Endodermal cell (in vitro differentiated cells): Measurements from ENCODE around the gene SIMC1. TPM values are rescaled to one million over a fixed set of nuclear protein-coding genes. Genes with fewer than 3 reads are reported as not detected.
A peak's percentile ranks its signal among the peaks of the same experiment; 100 is the strongest.

ENCODE experiments used
- DNase-seq: peaks from one replicate; pipeline ENCODE4 v3.0.0-alpha.2; 2017
- H3K27ac ChIP-seq: 2 replicates; pipeline ENCODE4 v1.5.1; 2013; ENCODE audit warnings: mild to moderate bottlenecking, low read depth, low read length, moderate library complexity
- H3K27me3 ChIP-seq: 2 replicates; pipeline ENCODE4 v1.6.1; 2013; ENCODE audit warnings: mild to moderate bottlenecking, low read length, moderate library complexity; ENCODE audit not compliant: insufficient read depth, control insufficient read depth, poor library complexity, severe bottlenecking
- H3K36me3 ChIP-seq: 2 replicates; pipeline ENCODE4 v1.7.0; 2013; ENCODE audit warnings: mild to moderate bottlenecking, low read length, moderate library complexity; ENCODE audit not compliant: control insufficient read depth, insufficient read depth
- H3K4me1 ChIP-seq: one replicate; pipeline ENCODE4 v1.7.0; 2013; ENCODE audit warnings: low read length; ENCODE audit not compliant: control insufficient read depth, insufficient read depth
- H3K4me3 ChIP-seq: 2 replicates; pipeline ENCODE4 v1.5.1; 2013; ENCODE audit warnings: mild to moderate bottlenecking, low read length, moderate library complexity
- H3K9ac ChIP-seq: 2 replicates; pipeline ENCODE4 v1.6.1; 2013; ENCODE audit warnings: mild to moderate bottlenecking, low read length, moderate library complexity; ENCODE audit not compliant: poor library complexity, severe bottlenecking; ENCODE audit errors: extremely low read depth
- H3K9me3 ChIP-seq: 2 replicates; pipeline ENCODE4 v1.6.1; 2013; ENCODE audit warnings: mild to moderate bottlenecking, low read length, moderate library complexity; ENCODE audit not compliant: control insufficient read depth
- H3K27ac Mint-ChIP-seq: 2 replicates; pipeline ENCODE4 v1.8.0; 2020; ENCODE audit warnings: mixed read lengths
- H3K27me3 Mint-ChIP-seq: 2 replicates; pipeline ENCODE4 v1.8.0; 2021; ENCODE audit warnings: mild to moderate bottlenecking, mixed read lengths; ENCODE audit not compliant: insufficient read depth
- H3K36me3 Mint-ChIP-seq: 2 replicates; pipeline ENCODE4 v1.8.0; 2020; ENCODE audit warnings: low read depth, mixed read lengths
- H3K4me1 Mint-ChIP-seq: 2 replicates; pipeline ENCODE4 v1.8.0; 2020; ENCODE audit warnings: mixed read lengths
- H3K4me3 Mint-ChIP-seq: 2 replicates; pipeline ENCODE4 v1.8.0; 2020; ENCODE audit warnings: mild to moderate bottlenecking, moderate library complexity, mixed read lengths
- H3K9me3 Mint-ChIP-seq: 2 replicates; pipeline ENCODE4 v1.8.0; 2020; ENCODE audit warnings: mild to moderate bottlenecking, mixed read lengths
- WGBS, 2 experiments: methylation state at CpG; one replicate each; pipeline versions ENCODE4 v1.1.5 to v1.1.7; 2013; ENCODE audit warnings: missing lambda C conversion rate in 2 of 2, mixed read lengths in 1 of 2; ENCODE audit not compliant: insufficient coverage in 1 of 2, insufficient read length in 1 of 2; 5-methylcytosine and 5-hydroxymethylcytosine counted together
- total RNA-seq, 2 donors: library from RNA; stranded (reverse); fragmentation: NEBNext Ultra II Directional in 1 of 2; extraction: Animal tissue kit (Norgen Biotek cat#: 25700) in 1 of 2; gene quantifications; 2 replicates in 1 of 2; 3 replicates in 1 of 2; pipeline ENCODE4 v1.2.1, GENCODE V29; 2021
- TF ChIP-seq, protein P1 (sequence below): fragments of 200-600 bp; sonication (generic); conservative IDR thresholded peaks from 2 replicates; pipeline ENCODE4 v1.5.0; 2021; ENCODE audit warnings: antibody characterized with exemption, mild to moderate bottlenecking

The SIMC1 gene
- total RNA-seq, 2 donors from 2014 or later = 23.5 to 35.8 TPM

DNA sequence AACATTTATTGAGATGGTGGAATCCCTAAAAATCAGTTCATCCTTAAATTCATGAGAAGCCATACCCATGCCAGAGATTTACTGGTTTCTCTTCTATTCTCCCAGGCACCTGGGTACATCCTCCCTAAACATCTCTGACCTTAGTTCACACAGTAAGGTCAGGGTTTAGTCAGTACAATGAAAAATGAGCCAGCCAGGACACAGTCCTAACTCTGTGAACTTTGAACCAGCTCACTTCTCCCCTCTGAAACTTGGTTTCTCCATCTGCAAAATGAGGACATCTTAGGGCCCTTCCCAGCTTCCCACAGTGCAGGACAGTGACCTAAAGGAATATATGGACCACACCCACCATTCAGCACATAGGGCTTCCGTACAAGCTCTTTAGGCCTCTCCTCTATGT lies 148.3 kb downstream of the SIMC1 start:
- Mint-ChIP-seq H3K4me3 (peak overlapping the region; percentile 87), H3K9me3 (no peaks in the 10 kb centered on the region), H3K27me3 (no peaks in the 10 kb centered on the region), H3K27ac (no peak overlapping the region), H3K36me3 (peaks cover 36% of the 10 kb centered on the region), H3K4me1 (peaks cover 12% of the 10 kb centered on the region)
- peaks cover 61% of the 10 kb centered on the region for H3K36me3 ChIP-seq
- H3K4me1 ChIP-seq = peaks cover 6% of the 10 kb centered on the region
- H3K4me3 ChIP-seq = no peak overlapping the region
- no peak overlapping the region for H3K9ac ChIP-seq
- H3K27ac ChIP-seq = no peak overlapping the region
- DNase-seq = no peak
- H3K27me3 ChIP-seq = no peaks in the 10 kb centered on the region
- H3K9me3 ChIP-seq = no peaks in the 10 kb centered on the region
- TF ChIP-seq, protein P1, sequence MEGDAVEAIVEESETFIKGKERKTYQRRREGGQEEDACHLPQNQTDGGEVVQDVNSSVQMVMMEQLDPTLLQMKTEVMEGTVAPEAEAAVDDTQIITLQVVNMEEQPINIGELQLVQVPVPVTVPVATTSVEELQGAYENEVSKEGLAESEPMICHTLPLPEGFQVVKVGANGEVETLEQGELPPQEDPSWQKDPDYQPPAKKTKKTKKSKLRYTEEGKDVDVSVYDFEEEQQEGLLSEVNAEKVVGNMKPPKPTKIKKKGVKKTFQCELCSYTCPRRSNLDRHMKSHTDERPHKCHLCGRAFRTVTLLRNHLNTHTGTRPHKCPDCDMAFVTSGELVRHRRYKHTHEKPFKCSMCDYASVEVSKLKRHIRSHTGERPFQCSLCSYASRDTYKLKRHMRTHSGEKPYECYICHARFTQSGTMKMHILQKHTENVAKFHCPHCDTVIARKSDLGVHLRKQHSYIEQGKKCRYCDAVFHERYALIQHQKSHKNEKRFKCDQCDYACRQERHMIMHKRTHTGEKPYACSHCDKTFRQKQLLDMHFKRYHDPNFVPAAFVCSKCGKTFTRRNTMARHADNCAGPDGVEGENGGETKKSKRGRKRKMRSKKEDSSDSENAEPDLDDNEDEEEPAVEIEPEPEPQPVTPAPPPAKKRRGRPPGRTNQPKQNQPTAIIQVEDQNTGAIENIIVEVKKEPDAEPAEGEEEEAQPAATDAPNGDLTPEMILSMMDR = no peak
- 91% methylated on average over 1 of the region's 1 CpG; no CpG with 5 or more reads in 1 of the 2 experiments for WGBS, 2 experiments

DNA sequence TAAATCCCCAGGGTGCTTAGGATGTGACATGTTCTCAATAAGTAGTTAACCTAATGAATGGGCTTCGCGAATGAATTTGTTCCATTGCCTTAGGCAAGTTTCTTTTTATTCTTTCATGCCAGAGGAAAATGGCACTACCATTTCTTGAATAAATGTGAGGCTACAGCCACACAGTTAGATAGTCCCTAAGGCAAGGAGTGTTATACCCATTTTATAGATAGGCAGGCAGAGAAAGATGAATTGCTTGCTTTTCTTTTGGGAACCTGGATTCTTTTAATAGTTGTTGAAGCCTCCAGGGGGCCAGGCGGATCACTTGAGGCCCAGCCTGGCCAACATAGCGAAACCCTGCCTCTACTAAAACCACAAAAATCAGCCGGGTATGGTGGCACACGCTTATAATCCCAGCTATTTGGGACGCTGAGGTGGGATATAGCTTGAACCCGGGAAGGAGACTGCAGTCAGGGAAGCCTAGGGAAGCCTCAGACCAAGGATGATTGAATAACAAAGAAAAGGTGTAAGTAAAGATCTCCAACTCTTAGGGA lies 149.2 kb downstream of the SIMC1 start:
- no peaks in the 10 kb centered on the region for H3K27me3 ChIP-seq
- Mint-ChIP-seq H3K27me3 (no peaks in the 10 kb centered on the region), H3K36me3 (peaks cover 34% of the 10 kb centered on the region), H3K4me1 (peaks cover 12% of the 10 kb centered on the region), H3K27ac (peak overlapping the region; percentile 100), H3K4me3 (peak overlapping the region; percentile 87), H3K9me3 (no peaks in the 10 kb centered on the region)
- peak overlapping the region; percentile 91 for H3K9ac ChIP-seq
- DNase-seq = no peak
- peak overlapping the region; percentile 99 for H3K4me3 ChIP-seq
- TF ChIP-seq, protein P1 = no peak
- no peak overlapping the region for H3K27ac ChIP-seq
- peaks cover 6% of the 10 kb centered on the region for H3K4me1 ChIP-seq
- WGBS, 2 experiments = 32 to 41% methylated on average over 8 of the region's 8 CpGs
- no peaks in the 10 kb centered on the region for H3K9me3 ChIP-seq
- H3K36me3 ChIP-seq = peaks cover 61% of the 10 kb centered on the region

DNA sequence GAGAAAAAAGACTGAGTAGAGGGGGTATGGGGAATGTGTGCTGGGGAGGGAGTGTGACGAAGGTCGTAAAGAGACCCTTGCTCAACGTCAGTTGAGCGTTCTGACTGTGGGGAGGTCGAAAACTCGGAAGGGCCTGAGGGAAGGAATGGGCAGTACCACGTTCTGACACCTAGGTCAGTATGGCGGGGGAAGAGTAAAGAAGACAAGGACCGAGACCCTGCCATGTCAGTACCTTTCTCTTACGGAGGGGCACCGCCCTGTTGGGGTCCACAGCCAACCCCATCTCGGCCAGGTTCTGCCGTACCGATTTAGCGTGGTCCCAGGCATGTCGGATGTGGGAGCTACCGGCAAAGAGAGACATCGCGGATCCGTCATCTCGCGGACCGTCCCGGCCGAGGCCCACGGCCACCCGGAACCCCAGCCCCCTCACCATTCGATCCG lies 149.8 kb downstream of the SIMC1 start:
- 0 to 1% methylated on average over 24 to 29 of the region's 29 CpGs for WGBS, 2 experiments
- H3K4me1 ChIP-seq = peaks cover 6% of the 10 kb centered on the region
- peak overlapping the region; percentile 99 for H3K4me3 ChIP-seq
- H3K27ac ChIP-seq = no peak overlapping the region
- no peaks in the 10 kb centered on the region for H3K27me3 ChIP-seq
- Mint-ChIP-seq H3K36me3 (peaks cover 32% of the 10 kb centered on the region), H3K27me3 (no peaks in the 10 kb centered on the region), H3K4me3 (peak overlapping the region; percentile 87), H3K27ac (peak overlapping the region; percentile 100), H3K4me1 (peaks cover 12% of the 10 kb centered on the region), H3K9me3 (no peaks in the 10 kb centered on the region)
- peaks cover 64% of the 10 kb centered on the region for H3K36me3 ChIP-seq
- no peaks in the 10 kb centered on the region for H3K9me3 ChIP-seq
- H3K9ac ChIP-seq = peak overlapping the region; percentile 91
- peak; percentile 68 for DNase-seq
- TF ChIP-seq, protein P1 = no peak
